Activated naive CD4-positive, alpha-beta T cell (primary cell): ENCODE results near the gene PWWP2A.
"Not testable (repeated sequence)": the region's sequence is repeated elsewhere in the genome, so short reads cannot be mapped to it uniquely, and the experiment has no call there.

Experiments
- DNase-seq, 4 experiments: peaks; one replicate each; lab custom pipeline; 2025; lab: John Stamatoyannopoulos, UW

PWWP2A gene

GRCh38 chr5:160119142-160119904, at the start of gene PWWP2A:
Gene PWWP2A, minus strand, starts transcription at chr5:160119450. Its CDS starts 62 bp downstream, at chr5:160119388.
- peak; percentile 74 to 92 (median 88) for DNase-seq

GRCh38 chr5:160167624-160168165, 48.4 kb upstream of the PWWP2A start:
- DNase-seq, result no peak

- no peak for DNase-seq
These were observed 47.8 kb upstream of the PWWP2A start for GRCh38 chr5:160166973-160167623.

GRCh38 chr5:160166069-160166972, 47.1 kb upstream of the PWWP2A start:
- DNase-seq, result no peak

GRCh38 chr5:160165137-160166068, 46.2 kb upstream of the PWWP2A start:
- DNase-seq, result no peak

- DNase-seq, result no peak
These were observed 43.7 kb upstream of the PWWP2A start for GRCh38 chr5:160162910-160163309.

- DNase-seq, result no peak
These were observed 42.4 kb upstream of the PWWP2A start for GRCh38 chr5:160161626-160162025.

- not testable (repeated sequence) for DNase-seq
These were observed 41.6 kb upstream of the PWWP2A start for GRCh38 chr5:160160875-160161274.

- DNase-seq, result no peak
These were observed 40.9 kb upstream of the PWWP2A start for GRCh38 chr5:160159991-160160792.

- no peak for DNase-seq
These were observed 38.8 kb upstream of the PWWP2A start for GRCh38 chr5:160158087-160158486.

- no peak for DNase-seq
These were observed 35.9 kb upstream of the PWWP2A start for GRCh38 chr5:160155017-160155750.

GRCh38 chr5:160152901-160153300, 33.7 kb upstream of the PWWP2A start:
- DNase-seq, result no peak

- no peak for DNase-seq
These were observed 33.0 kb upstream of the PWWP2A start for GRCh38 chr5:160152287-160152686.

GRCh38 chr5:160151017-160151416, 31.8 kb upstream of the PWWP2A start:
- no peak for DNase-seq

- DNase-seq, result no peak
These were observed 31.1 kb upstream of the PWWP2A start for GRCh38 chr5:160150381-160150780.

GRCh38 chr5:160144436-160144835, 25.2 kb upstream of the PWWP2A start:
- not testable (repeated sequence) for DNase-seq

GRCh38 chr5:160134332-160134731, 15.1 kb upstream of the PWWP2A start:
- DNase-seq, result no peak

- DNase-seq, result no peak
These were observed 14.7 kb upstream of the PWWP2A start for GRCh38 chr5:160133918-160134304.
